Liver (tissue), 9 donors: Measurements from ENCODE around the gene COMMD1. TPM values are rescaled to one million over a fixed set of nuclear protein-coding genes. Genes with fewer than 3 reads are reported as not detected.
A peak's percentile ranks its signal among the peaks of the same experiment; 100 is the strongest.

ENCODE experiments used
- DNase-seq: peaks from one replicate; pipeline ENCODE4 v3.0.0-alpha.2; 2017; ENCODE audit warnings: low spot score
- H3K27ac ChIP-seq, 2 donors: one replicate each; pipeline ENCODE4 v1.7.0; 2013; ENCODE audit warnings: inconsistent platforms in 2 of 2, low read length in 2 of 2, control low read depth in 1 of 2, low read depth in 1 of 2, mild to moderate bottlenecking in 1 of 2
- H3K27me3 ChIP-seq, 4 donors: one replicate each; pipeline versions ENCODE4 v1.6.1 to v1.7.0; 2013; ENCODE audit warnings: low read length in 3 of 4, inconsistent platforms in 1 of 4, mild to moderate bottlenecking in 1 of 4, moderate library complexity in 1 of 4; ENCODE audit not compliant: control insufficient read depth in 4 of 4, insufficient read depth in 4 of 4
- H3K36me3 ChIP-seq, 4 donors: one replicate each; pipeline versions ENCODE4 v1.6.1 to v1.7.0; 2013; ENCODE audit warnings: low read length in 3 of 4, mild to moderate bottlenecking in 3 of 4, low read depth in 1 of 4, moderate library complexity in 1 of 4; ENCODE audit not compliant: control insufficient read depth in 4 of 4, insufficient read depth in 3 of 4
- H3K4me1 ChIP-seq, 4 donors: one replicate each; pipeline versions ENCODE4 v1.6.1 to v1.7.0; 2013; ENCODE audit warnings: low read length in 3 of 4, mild to moderate bottlenecking in 3 of 4, moderate library complexity in 1 of 4; ENCODE audit not compliant: control insufficient read depth in 4 of 4, insufficient read depth in 4 of 4
- H3K4me3 ChIP-seq, 3 donors: one replicate each; pipeline versions ENCODE4 v1.6.1 to v1.7.0; 2013; ENCODE audit warnings: low read length in 3 of 3, control low read depth in 1 of 3, low read depth in 1 of 3, mild to moderate bottlenecking in 1 of 3
- H3K9ac ChIP-seq, 2 donors: one replicate each; pipeline ENCODE4 v1.7.0; 2013; ENCODE audit warnings: low read length in 2 of 2, mild to moderate bottlenecking in 2 of 2, moderate library complexity in 2 of 2, control low read depth in 1 of 2, low read depth in 1 of 2
- H3K9me3 ChIP-seq, 4 donors: one replicate each; pipeline versions ENCODE4 v1.6.1 to v1.7.0; 2013; ENCODE audit warnings: low read length in 3 of 4; ENCODE audit not compliant: control insufficient read depth in 4 of 4
- FOXA1 ChIP-seq: IDR thresholded peaks from 2 replicates; pipeline ENCODE4 v1.6.1; 2016; ENCODE audit warnings: antibody characterized with exemption
- FOXA2 ChIP-seq: IDR thresholded peaks from 2 replicates; pipeline ENCODE4 v1.6.1; 2016; ENCODE audit warnings: antibody characterized with exemption
- HNF4A ChIP-seq, 2 donors: conservative IDR thresholded peaks; 2 replicates each; pipeline ENCODE4 v1.6.1; 2016; ENCODE audit warnings: antibody characterized with exemption in 2 of 2, mild to moderate bottlenecking in 2 of 2
- HNF4G ChIP-seq: IDR thresholded peaks from 2 replicates; pipeline ENCODE4 v1.6.1; 2016; ENCODE audit warnings: antibody characterized with exemption
- JUND ChIP-seq, 2 donors: IDR thresholded peaks; 2 replicates each; pipeline ENCODE4 v1.6.1; 2016; ENCODE audit warnings: antibody characterized with exemption in 2 of 2
- RAD21 ChIP-seq, 2 donors: IDR thresholded peaks; 2 replicates each; pipeline ENCODE4 v1.6.1; 2016; ENCODE audit warnings: antibody characterized with exemption in 2 of 2, mild to moderate bottlenecking in 2 of 2
- TAF1 ChIP-seq: conservative IDR thresholded peaks from 2 replicates; pipeline ENCODE4 v1.6.1; 2016; ENCODE audit warnings: antibody characterized with exemption, mild to moderate bottlenecking
- WGBS: extraction: QIAGEN DNeasy Blood & Tissue Kit; methylation state at CpG from one replicate; pipeline ENCODE4 v1.1.7; 2013; 5-methylcytosine and 5-hydroxymethylcytosine counted together
- polyA plus RNA-seq, 2 donors: library from polyadenylated mRNA; stranded (reverse) in 1 of 2; unstranded in 1 of 2; fragments of 200-250 nt in 1 of 2; fragments of >200 nt in 1 of 2; fragmentation: Nextera tagmentation in 1 of 2; extraction: Ambion mirVana in 1 of 2; gene quantifications; one replicate each; pipeline versions ENCODE4 v1.2.1 to v1.2.3, GENCODE V29; 2013 to 2015
- total RNA-seq, 2 donors: library from RNA; depleted of rRNA; stranded (reverse); fragments of >200 nt; gene quantifications; one replicate each; pipeline ENCODE4 v1.2.3, GENCODE V29; 2014
- TF ChIP-seq, protein P1 (sequence below): IDR thresholded peaks from 2 replicates; pipeline ENCODE4 v1.6.1; 2016; ENCODE audit warnings: antibody characterized with exemption
- TF ChIP-seq, protein P2 (sequence below): IDR thresholded peaks from 2 replicates; pipeline ENCODE4 v1.6.1; 2016; ENCODE audit warnings: antibody characterized with exemption
- TF ChIP-seq, protein P3 (sequence below): IDR thresholded peaks from 2 replicates; pipeline ENCODE4 v1.6.1; 2016; ENCODE audit warnings: antibody characterized with exemption, mild to moderate bottlenecking
- TF ChIP-seq, protein P4 (sequence below): fragments of 150-350 bp; IDR thresholded peaks from 2 replicates; pipeline ENCODE4 v1.5.1; 2017; ENCODE audit warnings: improper control_type of control experiment, low read depth, low read length; ENCODE audit not compliant: missing input control
- TF ChIP-seq, protein P5 (sequence below): IDR thresholded peaks from 2 replicates; pipeline ENCODE4 v1.6.1; 2016; ENCODE audit warnings: antibody characterized with exemption
- donor health status: healthy.
- donor health status: healthy.
- donor health status: healthy.
- donor health status: healthy.
- donor health status: healthy.

The COMMD1 gene
- total and polyA plus RNA-seq, 4 donors: 17.4 to 47.9 (median 20.7) TPM

DNA sequence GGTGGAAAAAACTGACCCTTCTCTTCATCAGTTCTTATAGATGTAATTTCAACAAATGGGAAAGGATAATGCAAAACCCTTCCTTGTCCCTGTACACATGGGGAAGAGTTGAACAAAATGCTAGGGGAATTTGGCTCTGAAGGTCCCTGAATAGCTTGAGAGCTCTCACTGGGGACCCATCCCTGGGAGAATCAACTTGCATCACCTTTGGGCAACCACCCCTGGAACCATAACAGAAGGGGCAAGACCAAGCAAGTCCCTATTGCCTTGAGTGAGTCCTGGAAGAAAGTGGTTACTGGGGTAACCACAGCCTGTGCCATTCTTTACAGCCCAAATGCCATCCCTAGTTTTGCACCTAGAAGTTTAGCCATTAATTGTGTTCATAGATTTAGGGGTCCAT, 238.2 kb downstream of the COMMD1 start:
- no peak for DNase-seq
- Histone ChIP-seq H3K27ac (no peak overlapping the region), H3K36me3 (peaks cover 0 to 2% (median 0%) of the 10 kb centered on the region in 4 donors), H3K27me3 (no peaks in the 10 kb centered on the region), H3K9me3 (no peaks in the 10 kb centered on the region), H3K9ac (no peak overlapping the region), H3K4me1 (peaks cover 0 to 3% (median 0%) of the 10 kb centered on the region in 4 donors), H3K4me3 (no peak overlapping the region)
- TF ChIP-seq, protein P1, sequence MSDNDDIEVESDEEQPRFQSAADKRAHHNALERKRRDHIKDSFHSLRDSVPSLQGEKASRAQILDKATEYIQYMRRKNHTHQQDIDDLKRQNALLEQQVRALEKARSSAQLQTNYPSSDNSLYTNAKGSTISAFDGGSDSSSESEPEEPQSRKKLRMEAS: no peak
- TF ChIP-seq, protein P2, sequence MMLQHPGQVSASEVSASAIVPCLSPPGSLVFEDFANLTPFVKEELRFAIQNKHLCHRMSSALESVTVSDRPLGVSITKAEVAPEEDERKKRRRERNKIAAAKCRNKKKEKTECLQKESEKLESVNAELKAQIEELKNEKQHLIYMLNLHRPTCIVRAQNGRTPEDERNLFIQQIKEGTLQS: no peak
- TF ChIP-seq HNF4A (conservative IDR thresholded peaks at IDR 0.05): no peak
- TF ChIP-seq, protein P3, sequence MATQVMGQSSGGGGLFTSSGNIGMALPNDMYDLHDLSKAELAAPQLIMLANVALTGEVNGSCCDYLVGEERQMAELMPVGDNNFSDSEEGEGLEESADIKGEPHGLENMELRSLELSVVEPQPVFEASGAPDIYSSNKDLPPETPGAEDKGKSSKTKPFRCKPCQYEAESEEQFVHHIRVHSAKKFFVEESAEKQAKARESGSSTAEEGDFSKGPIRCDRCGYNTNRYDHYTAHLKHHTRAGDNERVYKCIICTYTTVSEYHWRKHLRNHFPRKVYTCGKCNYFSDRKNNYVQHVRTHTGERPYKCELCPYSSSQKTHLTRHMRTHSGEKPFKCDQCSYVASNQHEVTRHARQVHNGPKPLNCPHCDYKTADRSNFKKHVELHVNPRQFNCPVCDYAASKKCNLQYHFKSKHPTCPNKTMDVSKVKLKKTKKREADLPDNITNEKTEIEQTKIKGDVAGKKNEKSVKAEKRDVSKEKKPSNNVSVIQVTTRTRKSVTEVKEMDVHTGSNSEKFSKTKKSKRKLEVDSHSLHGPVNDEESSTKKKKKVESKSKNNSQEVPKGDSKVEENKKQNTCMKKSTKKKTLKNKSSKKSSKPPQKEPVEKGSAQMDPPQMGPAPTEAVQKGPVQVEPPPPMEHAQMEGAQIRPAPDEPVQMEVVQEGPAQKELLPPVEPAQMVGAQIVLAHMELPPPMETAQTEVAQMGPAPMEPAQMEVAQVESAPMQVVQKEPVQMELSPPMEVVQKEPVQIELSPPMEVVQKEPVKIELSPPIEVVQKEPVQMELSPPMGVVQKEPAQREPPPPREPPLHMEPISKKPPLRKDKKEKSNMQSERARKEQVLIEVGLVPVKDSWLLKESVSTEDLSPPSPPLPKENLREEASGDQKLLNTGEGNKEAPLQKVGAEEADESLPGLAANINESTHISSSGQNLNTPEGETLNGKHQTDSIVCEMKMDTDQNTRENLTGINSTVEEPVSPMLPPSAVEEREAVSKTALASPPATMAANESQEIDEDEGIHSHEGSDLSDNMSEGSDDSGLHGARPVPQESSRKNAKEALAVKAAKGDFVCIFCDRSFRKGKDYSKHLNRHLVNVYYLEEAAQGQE: no peak
- TF ChIP-seq, protein P4, sequence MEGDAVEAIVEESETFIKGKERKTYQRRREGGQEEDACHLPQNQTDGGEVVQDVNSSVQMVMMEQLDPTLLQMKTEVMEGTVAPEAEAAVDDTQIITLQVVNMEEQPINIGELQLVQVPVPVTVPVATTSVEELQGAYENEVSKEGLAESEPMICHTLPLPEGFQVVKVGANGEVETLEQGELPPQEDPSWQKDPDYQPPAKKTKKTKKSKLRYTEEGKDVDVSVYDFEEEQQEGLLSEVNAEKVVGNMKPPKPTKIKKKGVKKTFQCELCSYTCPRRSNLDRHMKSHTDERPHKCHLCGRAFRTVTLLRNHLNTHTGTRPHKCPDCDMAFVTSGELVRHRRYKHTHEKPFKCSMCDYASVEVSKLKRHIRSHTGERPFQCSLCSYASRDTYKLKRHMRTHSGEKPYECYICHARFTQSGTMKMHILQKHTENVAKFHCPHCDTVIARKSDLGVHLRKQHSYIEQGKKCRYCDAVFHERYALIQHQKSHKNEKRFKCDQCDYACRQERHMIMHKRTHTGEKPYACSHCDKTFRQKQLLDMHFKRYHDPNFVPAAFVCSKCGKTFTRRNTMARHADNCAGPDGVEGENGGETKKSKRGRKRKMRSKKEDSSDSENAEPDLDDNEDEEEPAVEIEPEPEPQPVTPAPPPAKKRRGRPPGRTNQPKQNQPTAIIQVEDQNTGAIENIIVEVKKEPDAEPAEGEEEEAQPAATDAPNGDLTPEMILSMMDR: no peak
- no peak for TF ChIP-seq TAF1
- no peak for TF ChIP-seq FOXA1
- TF ChIP-seq RAD21 (IDR thresholded peaks at IDR 0.05): no peak
- no peak for TF ChIP-seq HNF4G
- no peak for TF ChIP-seq FOXA2
- TF ChIP-seq, protein P5, sequence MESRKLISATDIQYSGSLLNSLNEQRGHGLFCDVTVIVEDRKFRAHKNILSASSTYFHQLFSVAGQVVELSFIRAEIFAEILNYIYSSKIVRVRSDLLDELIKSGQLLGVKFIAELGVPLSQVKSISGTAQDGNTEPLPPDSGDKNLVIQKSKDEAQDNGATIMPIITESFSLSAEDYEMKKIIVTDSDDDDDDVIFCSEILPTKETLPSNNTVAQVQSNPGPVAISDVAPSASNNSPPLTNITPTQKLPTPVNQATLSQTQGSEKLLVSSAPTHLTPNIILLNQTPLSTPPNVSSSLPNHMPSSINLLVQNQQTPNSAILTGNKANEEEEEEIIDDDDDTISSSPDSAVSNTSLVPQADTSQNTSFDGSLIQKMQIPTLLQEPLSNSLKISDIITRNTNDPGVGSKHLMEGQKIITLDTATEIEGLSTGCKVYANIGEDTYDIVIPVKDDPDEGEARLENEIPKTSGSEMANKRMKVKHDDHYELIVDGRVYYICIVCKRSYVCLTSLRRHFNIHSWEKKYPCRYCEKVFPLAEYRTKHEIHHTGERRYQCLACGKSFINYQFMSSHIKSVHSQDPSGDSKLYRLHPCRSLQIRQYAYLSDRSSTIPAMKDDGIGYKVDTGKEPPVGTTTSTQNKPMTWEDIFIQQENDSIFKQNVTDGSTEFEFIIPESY: no peak

DNA sequence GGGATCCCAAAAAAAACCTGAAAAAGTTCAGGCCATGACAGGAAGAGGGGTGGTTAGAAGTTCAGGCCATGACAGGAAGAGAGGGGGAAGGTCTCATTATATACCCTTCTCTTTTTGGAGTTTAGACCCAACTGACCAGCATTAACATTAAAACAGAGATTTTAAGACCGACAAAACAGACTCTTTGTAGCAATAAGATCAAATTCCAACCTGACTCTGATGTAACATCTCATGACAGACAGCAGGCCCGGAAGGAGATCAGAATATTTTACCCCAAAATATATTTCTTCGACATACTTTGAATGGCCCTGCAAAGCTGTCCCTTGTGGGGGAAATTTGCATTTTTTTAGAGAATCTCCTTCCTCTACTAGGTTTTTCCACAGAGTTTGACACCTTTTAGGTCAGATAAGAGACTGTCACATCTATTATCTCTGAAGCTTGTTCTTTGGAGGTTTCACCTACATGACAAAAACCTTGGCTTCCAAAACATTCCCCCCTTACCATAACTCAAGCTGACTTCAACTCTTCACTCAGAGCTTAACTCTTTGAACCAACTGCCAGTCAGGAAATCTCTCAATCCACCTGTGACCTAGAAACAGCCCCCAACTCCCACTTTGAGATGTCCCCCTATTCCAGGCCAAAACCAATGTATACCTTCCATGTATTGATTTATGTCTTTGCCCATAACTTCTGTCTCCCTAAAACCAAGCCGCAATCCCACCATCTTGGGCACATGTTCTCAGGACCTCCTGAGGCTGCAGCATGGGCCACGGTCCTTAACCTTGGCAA, 239.4 kb downstream of the COMMD1 start:
- Histone ChIP-seq H3K4me1 (peaks cover 0 to 3% (median 0%) of the 10 kb centered on the region in 4 donors), H3K27me3 (no peaks in the 10 kb centered on the region), H3K9ac (no peak overlapping the region), H3K9me3 (no peaks in the 10 kb centered on the region), H3K36me3 (peaks cover 0 to 2% (median 0%) of the 10 kb centered on the region in 4 donors), H3K4me3 (no peak overlapping the region), H3K27ac (no peak overlapping the region)
- peak; percentile 33 to 55 for TF ChIP-seq HNF4A (conservative IDR thresholded peaks at IDR 0.05)
- no peak for TF ChIP-seq TAF1
- TF ChIP-seq JUND (IDR thresholded peaks at IDR 0.05): no peak
- WGBS: 76% methylated on average over 5 of the region's 5 CpGs
- no peak for DNase-seq
